ENCODE results near the gene LGALS1. TPM values are rescaled to one million over a fixed set of nuclear protein-coding genes. Genes with fewer than 3 reads are reported as not detected.
"Not testable (repeated sequence)": the region's sequence is repeated elsewhere in the genome, so short reads cannot be mapped to it uniquely, and the experiment has no call there.

The LGALS1 gene
- total RNA-seq, 1 donor from 2014 or later, result 115 TPM

DNA sequence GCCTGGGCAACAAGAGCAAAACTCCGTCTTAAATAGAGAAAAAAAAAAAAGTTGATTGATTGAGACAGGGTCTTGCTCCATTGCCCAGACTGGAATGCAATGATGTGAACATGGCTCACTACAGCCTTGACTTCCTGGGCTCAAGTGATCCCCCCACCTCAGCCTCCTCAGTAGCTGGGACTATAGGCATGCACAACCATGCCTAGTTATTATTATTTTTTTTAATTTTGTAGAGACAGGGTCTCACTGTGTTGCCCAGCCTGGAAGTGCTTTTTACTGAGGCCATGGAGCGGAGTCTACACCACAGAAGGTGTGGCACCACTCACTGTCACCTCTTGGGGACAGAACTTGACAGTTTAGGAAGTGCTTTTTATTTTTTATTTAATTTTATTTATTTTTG, 39.2 kb downstream of the LGALS1 start:
- DNase-seq (ENCODE audit: low spot score), result no peak
- no peak for ATAC-seq

DNA sequence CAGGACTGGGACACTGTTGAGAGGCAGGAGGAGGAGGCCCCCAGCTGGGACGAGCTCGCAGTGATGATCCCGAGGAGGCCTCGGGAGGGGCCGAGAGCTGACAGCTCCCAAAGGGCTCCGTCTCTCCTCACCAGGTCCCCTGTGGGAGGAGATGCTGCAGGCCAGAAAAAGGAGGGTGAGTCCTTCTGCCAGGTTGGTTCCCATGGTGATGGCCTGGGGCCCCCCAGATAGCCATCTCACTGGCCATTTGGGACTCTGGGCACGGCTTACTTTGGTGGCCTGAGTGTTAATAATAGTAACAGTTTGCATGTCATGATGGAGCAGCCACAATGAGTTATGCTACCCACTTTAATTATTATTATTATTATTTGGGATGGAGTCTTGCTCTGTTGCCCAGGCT, 40.3 kb downstream of the LGALS1 start:
- DNase-seq (ENCODE audit: low spot score), result no peak
- no peak for ATAC-seq

DNA sequence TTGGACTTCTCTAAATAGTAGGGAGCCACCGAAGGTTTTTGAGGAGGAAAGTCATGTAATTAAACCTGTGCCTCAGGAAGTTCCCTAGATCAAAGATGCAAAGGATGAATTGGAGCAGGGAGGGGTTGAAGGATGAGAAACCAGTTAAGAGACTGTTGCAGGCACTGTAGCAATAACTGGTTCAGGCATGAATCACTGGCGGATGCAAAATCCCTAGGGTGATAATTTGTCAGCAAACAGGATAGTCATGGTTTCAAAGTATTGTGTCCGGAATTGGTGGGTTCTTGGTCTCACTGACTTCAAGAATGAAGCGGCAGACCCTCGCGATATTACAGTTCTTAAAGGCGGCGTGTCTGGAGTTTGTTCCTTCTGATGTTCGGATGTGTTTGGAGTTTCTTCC, 41.3 kb downstream of the LGALS1 start:
- DNase-seq (ENCODE audit: low spot score) (no peak), ATAC-seq (no peak)

DNA sequence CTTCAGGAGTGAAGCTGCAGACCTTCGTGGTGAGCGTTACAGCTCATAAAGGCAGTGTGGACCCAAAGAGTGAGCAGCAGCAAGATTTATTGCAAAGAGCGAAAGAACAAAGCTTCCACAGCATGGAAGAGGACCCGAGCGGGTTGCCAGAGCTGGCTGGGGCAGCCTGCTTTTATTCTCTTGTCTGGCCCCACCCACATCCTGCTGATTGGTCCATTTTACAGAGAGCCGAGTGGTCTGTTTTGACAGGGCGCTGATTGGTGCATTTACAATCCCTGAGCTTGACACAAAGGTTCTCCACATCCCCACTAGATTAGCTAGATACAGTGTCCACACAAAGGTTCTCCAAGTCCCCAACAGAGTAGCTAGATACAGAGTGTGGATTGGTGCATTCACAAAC, 41.8 kb downstream of the LGALS1 start:
- ATAC-seq; DNase-seq (ENCODE audit: low spot score): not testable (repeated sequence)

DNA sequence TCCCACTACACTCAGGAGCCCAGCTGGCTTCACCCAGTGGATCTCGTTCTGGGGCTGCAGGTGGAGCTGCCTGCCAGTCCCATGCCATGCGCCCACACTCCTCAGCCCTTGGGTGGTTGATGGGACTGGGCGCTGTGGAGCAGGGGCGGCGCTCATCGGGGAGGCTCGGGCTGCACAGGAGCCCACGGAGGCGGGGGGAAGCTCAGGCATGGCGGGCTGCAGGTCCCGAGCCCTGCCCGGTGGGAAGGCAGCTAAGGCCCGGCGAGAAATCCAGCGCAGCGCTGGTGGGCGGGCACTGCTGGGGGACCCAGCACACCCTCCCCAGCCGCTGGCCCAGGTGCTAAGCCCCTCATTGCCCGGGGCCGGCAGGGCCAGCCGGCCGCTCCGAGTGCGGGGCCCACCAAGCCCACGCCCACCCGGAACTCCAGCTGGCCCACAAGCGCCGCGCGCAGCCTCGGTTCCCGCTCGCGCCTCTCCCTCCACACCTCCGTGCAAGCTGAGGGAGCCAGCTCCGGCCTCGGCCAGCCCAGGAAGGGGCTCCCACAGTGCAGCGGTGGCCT, 42.4 kb downstream of the LGALS1 start:
- not testable (repeated sequence) for ATAC-seq; DNase-seq (ENCODE audit: low spot score)

DNA sequence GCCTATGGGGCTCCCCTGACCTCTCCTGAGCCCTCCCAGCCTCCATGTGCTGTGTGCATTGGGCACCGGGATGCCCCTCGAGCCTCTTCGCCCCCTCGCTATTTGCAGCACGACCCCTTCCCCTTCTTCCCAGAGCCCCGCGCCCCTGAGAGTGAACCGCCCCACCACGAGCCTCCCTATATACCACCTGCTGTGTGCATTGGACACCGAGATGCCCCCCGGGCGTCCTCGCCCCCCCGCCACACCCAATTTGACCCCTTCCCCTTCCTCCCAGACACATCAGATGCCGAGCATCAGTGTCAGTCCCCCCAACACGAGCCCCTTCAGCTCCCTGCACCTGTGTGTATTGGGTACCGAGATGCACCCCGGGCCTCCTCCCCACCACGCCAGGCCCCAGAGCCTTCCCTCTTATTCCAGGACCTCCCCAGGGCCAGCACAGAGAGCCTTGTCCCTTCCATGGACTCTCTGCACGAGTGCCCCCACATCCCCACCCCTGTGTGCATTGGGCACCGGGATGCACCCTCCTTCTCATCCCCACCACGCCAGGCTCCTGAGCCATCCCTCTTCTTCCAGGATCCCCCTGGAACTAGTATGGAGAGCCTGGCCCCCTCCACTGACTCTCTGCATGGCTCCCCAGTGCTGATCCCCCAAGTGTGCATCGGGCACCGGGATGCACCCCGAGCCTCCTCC, 50.3 kb downstream of the LGALS1 start:
- ATAC-seq, result peak; percentile 4
- no peak for DNase-seq (ENCODE audit: low spot score)

DNA sequence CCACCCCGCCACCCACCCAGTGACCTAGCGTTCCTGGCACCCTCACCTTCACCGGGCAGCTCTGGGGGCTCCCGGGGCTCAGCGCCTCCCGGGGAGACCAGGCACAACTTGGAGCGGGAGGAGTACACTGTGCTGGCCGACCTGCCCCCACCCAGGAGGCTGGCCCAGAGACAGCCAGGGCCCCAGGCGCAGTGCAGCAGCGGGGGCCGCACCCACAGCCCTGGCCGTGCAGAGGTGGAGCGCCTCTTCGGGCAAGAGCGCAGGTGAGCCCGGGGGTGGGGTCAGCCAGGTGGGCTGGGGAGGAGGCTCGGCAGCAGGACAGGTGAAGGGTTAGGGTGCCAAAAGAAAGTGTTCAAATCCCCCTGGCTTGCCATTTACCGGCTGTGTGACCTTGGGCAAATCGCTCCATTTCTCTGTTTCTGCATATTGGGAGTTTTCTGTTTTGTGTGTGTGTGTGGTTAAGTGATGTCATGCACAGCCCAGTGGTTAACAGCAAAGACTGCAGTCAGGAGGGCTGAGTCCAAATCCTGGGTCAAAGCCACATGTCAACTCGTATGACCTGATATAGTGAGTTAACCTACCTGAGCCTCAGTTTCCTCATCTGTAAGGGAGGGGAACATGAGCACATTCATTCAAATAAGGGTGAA, 50.9 kb downstream of the LGALS1 start:
- peak; percentile 70 for ATAC-seq
- DNase-seq (ENCODE audit: low spot score), result no peak

DNA sequence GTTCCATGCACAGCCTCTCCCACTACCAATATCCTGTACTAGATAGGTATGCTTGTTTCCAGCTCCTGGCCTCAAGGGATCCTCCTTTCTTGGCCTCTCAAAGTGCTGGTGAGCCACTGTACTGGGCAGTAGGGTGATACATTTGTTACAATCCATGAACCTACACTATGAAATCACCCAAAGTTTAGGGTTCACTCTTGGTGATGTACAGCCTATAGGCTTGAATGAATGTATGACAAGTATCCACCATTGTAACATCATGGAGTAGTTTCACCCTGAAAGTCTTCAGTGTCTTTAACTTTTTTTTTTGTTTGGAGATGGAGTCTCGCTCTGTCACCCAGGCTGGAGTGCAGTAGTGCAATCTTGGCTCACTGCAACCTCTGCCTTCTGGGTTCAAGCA, 53.2 kb downstream of the LGALS1 start:
- DNase-seq (ENCODE audit: low spot score), result no peak
- no peak for ATAC-seq

Other genes with a start within 250 kb of the LGALS1 start
- 0.23 TPM for gene ELFN2, start 248.2 kb upstream of the LGALS1 start, total RNA-seq
- gene MFNG, start 189.3 kb upstream of the LGALS1 start, total RNA-seq, result 8.0 TPM
- 22.4 TPM for gene CARD10, start 156.2 kb upstream of the LGALS1 start, total RNA-seq
- 38.9 TPM for gene CDC42EP1, start 115.2 kb upstream of the LGALS1 start, total RNA-seq
- gene LGALS2, start 95.5 kb upstream of the LGALS1 start, total RNA-seq, result 0.65 TPM
- 27.3 TPM for gene GGA1, start 66.8 kb upstream of the LGALS1 start, total RNA-seq
- 3.0 TPM for gene SH3BP1, start 36.0 kb upstream of the LGALS1 start, total RNA-seq
- gene PDXP, start 16.9 kb upstream of the LGALS1 start, total RNA-seq, result 40.9 TPM
- gene NOL12, start 10.7 kb downstream of the LGALS1 start, total RNA-seq, result 9.9 TPM
- gene TRIOBP, start 21.4 kb downstream of the LGALS1 start, total RNA-seq, result 15.7 TPM
- 49.6 TPM for gene GCAT, start 132.3 kb downstream of the LGALS1 start, total RNA-seq
- 0.65 TPM for gene GALR3, start 147.7 kb downstream of the LGALS1 start, total RNA-seq
- 9.7 TPM for gene ANKRD54, start 168.7 kb downstream of the LGALS1 start, total RNA-seq
- gene EIF3L, start 173.8 kb downstream of the LGALS1 start, total RNA-seq, result 136 TPM
- gene MICALL1, start 230.7 kb downstream of the LGALS1 start, total RNA-seq, result 9.5 TPM

Data from left lobe of liver (tissue), 2 donors.